Measurements from ENCODE around the gene SLC44A4.
A peak's percentile ranks its signal among the peaks of the same experiment; 100 is the strongest.
"Not testable (repeated sequence)": the region's sequence is repeated elsewhere in the genome, so short reads cannot be mapped to it uniquely, and the experiment has no call there.

Gene SLC44A4

GRCh38 chr6:31878222-31878621 lies 575 bp downstream of the SLC44A4 start:
- no peak for DNase-seq

DNA sequence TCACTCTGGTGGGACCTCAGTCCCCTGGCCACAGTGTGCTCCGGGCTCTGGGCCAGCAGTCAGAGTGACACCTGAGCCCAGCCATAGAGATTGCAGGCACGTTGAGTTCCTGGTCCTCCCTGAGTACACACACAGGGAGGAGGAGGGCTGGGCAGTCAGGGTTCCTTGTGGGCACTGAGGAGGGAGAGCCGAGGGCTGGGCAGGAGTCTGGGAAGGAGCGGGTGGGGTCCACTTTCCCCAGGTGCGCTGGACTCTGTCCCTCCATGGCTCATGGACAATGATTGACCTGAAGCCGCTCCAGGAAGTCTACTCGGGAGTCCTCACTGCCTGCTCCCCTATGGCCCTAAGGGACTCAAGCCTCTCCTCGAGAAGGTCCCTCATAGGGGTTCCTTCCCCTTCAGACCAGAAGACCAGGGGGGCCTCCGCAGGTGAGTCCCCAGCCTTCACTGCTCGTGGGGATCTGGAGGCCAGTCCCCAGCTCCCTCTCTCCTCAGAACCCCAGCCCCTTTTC lies 1.1 kb downstream of the SLC44A4 start:
- DNase-seq = no peak

- DNase-seq = no peak
These were observed 1.6 kb downstream of the SLC44A4 start for GRCh38 chr6:31877125-31877650.

GRCh38 chr6:31876357-31876756 lies 2.4 kb downstream of the SLC44A4 start:
- DNase-seq = no peak

GRCh38 chr6:31875877-31876276 lies 2.9 kb downstream of the SLC44A4 start:
- no peak for DNase-seq

DNA sequence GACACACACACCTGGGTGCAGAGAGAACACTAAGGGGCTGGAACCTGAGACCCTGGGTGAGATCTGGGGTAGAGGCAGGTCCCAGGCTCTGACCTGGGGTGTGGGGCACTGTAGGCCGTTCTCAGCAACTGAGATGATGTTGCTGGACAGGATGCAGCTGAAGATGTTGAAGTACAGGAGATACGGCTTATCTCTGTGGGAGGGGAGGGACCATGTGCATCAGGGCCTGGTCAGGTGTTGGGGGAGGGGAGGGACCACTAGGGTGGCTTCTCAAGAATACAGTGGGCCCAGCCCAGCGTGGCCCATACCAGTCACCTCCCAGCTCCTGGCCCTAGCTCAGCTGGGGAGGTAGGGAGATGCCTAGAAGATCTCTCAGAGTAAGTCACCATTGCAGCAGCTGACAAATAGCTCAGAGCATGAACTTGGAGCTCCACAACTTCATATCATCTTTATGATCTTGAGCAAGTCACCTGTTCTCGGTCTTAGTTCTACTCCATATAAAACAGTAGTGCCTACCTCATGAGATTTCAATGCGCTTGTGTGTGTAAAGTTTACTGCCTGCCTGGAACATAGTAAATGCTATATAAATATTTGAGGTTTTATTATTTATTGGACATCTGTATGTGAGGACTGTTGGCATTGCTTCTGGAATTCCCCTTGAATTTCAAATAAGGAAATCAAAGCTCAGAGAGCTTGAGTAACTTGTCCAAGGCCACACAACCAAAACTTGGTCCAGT lies 3.8 kb downstream of the SLC44A4 start:
- DNase-seq = no peak

- DNase-seq = no peak
These were observed 4.6 kb downstream of the SLC44A4 start for GRCh38 chr6:31874084-31874670.

- no peak for DNase-seq
These were observed 7.6 kb downstream of the SLC44A4 start for GRCh38 chr6:31871046-31871659.

GRCh38 chr6:31870385-31870921 lies 8.3 kb downstream of the SLC44A4 start:
- DNase-seq = no peak

DNA sequence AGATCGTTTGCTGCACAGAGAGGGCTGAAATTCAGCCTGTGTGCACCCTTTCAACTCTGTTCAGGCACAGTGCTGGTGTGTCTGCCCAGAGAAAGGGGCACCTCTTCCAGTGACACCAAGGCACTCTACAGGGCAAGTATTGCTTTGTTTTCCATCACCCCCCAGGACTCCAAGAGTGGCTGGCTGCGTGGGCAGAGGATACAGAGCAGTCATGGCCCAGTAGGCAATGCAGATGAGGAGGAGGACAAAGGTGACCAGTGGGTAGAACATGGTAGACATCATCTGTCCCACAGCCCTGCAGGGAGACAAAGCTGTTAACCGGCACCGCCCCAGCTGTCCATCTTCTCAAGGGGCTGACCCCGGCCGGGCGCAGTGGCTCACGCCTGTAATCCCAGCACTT lies 9.5 kb downstream of the SLC44A4 start:
- DNase-seq = no peak

DNA sequence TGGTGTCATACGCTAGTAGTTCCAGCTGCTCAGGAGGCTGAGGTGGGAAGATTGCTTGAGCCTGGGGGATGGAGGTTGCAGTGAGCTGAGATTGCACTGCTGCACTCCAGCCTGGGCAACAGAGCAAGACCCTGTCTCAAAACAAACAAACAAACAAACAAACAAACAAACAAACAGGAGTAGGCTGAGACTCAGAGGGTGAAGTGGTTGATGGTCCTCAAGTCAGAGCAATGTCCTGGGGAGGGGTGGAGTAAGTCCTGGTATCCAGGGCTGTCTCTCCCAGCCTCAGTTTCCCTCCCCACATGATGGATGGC lies 10.2 kb downstream of the SLC44A4 start:
- DNase-seq = not testable (repeated sequence)

DNA sequence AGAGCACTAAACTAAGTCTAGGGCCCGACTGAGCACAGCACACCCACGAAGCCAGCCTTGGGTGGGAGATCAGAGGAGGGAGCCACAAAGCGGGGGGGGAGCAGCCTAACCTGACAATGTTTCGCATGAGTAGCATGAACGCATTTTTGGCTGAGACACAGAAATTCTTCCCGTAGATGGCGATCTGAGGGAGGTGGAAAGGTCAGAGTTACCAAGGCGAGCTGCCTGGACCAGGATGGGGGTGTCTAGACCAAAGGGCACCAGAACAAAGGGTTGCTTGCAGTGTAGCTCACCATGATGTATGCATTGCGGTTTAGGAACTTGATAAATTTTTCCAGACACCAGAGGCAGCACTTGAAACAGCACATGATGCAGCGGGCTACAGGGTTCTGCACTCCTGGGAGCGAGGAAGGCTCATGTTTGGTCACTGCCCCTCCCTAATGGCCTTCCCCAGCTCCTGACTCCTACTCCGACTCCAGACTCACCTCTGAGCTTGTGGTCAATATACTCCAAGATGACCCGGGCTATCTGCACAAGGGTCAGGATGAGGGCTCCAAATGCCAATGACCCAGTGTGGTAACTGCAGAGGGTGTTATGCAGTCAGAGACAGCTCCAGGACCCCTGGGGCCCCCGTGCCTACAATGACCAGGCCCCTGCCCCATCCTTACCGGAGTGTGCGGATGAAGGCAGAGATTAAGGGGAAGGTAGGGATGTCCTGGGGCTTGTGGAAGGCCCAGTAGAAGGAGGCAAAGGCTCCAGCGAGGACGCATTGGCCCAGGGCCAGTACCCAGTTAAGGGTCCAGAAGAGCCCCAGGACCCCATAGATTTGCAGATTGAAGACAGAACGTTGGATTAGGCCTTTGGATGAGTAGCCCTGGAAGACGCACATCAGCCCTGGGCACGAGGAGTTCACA lies 13.3 kb downstream of the SLC44A4 start:
- no peak for DNase-seq

DNA sequence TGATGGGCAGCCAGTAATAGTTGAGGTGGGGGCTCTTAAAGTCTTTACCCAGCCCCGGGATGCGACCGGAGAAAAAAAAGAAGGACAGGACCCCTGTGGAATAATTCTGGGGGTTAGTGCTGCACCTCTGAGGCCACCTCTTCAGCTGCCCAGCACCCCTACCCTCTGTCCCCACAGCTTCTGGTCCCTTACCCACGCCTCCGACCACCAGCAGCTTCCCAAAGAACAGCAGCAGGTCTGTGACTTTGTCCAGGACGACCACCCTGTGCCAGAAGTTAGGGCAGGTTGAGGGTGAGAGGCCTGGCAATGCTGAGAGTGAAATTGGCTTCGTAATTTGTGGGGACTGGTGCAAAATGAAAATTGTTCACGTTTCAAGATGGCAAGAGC lies 14.0 kb downstream of the SLC44A4 start:
- DNase-seq = no peak

DNA sequence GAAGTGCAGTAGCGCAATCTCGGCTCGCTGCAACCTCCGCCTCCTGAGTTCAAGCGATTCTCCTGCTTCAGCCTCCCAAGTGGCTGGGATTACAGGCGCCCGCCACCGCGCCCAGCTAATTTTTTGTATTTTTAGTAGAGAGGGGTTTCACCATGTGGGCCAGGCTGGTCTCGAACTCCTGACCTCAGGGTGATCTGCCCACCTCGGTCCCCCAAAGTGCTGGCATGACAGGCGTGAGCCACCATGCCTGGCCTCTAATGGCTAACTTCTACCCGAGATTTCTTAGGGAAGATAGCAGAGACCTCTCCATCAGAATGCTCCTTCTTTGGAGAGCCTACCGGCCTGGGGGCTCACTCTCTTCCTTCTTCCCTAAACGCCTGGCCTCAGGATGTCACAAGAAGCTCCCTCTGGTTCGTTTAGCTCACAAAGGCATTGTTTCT lies 14.7 kb downstream of the SLC44A4 start:
- DNase-seq = not testable (repeated sequence)

DNA sequence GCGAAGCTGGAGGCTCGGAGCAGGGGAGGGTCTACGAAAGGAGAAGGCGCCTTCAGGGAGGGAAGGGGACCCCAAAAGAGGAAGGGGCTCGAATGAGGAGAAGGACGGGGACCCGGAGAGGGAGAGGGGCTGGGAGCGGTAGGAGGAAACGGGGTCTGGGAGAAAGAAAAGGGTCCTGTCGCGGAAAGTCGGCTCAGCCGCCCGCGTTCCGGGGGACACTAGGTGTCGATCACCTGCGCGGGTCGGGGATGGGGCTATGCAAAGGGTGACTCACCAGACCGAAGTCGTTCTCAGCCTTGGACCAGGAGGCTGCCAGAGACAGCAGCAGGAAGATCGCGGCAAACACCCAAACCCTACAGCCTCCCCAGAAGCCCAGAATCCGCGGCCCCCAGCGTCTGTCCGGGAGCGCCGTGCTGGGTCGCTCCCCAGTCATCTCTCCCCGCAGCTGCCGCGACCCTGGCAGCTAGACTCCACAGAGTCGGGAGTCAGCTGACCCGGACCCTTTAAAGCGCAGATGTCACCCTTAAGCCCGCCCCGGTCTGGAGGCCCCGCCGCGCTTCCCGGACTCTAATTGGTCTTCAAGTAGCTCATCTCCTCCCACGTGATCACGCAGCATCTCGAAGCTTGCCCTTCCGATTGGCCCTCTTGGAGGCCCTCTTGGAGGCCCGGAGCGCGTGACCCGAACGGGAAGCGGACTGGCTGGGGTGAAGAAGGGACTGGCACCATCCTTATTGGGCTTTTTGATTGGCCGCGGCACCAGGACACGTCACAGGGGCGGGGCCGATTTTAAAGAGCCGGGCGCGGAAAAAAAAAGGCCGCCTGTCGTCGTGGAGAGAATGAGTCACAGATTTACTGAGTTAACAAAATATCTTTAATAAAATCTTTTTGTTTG lies 16.2 kb downstream of the SLC44A4 start, which contains the start of gene NEU1:
TSS of gene NEU1 (minus strand) at position 478 of the 892 bp plus-strand sequence. CDS start at position 433, 45 bp downstream.
- DNase-seq = peak; percentile 97

GRCh38 chr6:31861919-31862343 lies 16.9 kb downstream of the SLC44A4 start:
- DNase-seq = no peak

DNA sequence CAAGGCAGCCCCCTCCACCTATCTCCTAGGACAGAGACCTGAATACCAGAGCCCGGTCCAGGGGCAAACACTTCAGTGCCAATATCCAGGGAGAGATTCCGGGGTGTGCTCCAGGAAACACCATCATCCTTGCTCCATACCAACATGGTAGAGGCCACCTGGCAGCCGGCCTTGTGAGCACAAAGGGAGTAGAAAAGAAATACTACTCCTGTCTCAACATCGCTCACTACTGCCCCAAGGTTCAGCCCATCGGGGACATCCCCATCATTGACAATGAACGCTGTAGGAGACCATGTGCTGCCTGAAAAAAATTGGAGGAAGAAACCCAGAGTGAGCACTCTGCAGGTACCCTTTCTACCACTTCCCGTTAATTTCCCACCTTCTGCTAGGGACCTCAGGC lies 17.6 kb downstream of the SLC44A4 start:
- DNase-seq = no peak

- no peak for DNase-seq
These were observed 18.4 kb downstream of the SLC44A4 start for GRCh38 chr6:31860349-31860748.

DNA sequence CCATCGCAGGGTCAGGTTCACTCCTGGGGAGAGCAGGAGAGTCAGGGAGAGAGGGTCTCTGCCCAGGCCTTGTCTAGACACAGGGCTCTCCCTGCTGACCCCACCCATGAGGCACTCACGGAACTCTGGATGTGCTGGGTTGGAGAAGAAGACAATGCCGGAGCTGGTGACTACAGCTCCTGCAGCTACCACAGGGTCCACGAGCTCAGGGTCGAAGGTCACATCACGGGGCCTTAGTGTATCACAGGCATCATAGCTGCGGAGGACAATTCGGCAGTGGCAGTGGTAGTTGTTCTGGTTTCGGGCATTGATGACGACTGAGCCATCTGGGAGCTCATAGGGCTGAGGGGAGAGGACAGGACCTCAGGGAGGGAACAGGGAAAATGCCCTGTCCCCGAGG lies 18.9 kb downstream of the SLC44A4 start:
- DNase-seq = no peak

- no peak for DNase-seq
These were observed 20.1 kb downstream of the SLC44A4 start for GRCh38 chr6:31858707-31859106.

- DNase-seq = not testable (repeated sequence)
These were observed 21.0 kb downstream of the SLC44A4 start for GRCh38 chr6:31857774-31858173.
